Head of caudate nucleus (tissue), 42 donors: ENCODE measurements around the gene IFT122.
A peak's percentile ranks its signal among the peaks of the same experiment; 100 is the strongest.

Experiments used
- DNase-seq, 42 donors: peaks; one replicate each; pipeline versions ENCODE4 v3.0.0 to v3.0.0-alpha.2; 2020 to 2021; ENCODE audit warnings: mixed read lengths in 7 of 42
- intact Hi-C: fragments of 100-400 bp; cut with DNase I; formaldehyde crosslinking; loops from one replicate; pipeline ENCODE4 v1.15.0; 2022

The IFT122 gene

GRCh38 chr3:129429080-129429451 is 11.0 kb upstream of the IFT122 start:
- intact Hi-C loops = no loop called here
- peak in 1 of 42 donors; percentile 27 for DNase-seq

GRCh38 chr3:129429602-129430001 is 10.4 kb upstream of the IFT122 start:
- no peak for DNase-seq
- intact Hi-C loops = loop anchor here (5.0 kb wide), 1 partner anchor 32 kb away; no protein-coding TSS in a partner anchor

- intact Hi-C loops = loop anchor here (5.0 kb wide), 1 partner anchor 35 kb away; no protein-coding TSS in a partner anchor
Observed at GRCh38 chr3:129432036-129432435, 8.0 kb upstream of the IFT122 start.

GRCh38 chr3:129432671-129433070 is 7.4 kb upstream of the IFT122 start:
- DNase-seq = no peak
- intact Hi-C loops = loop anchor here (5.0 kb wide), 1 partner anchor 35 kb away; no protein-coding TSS in a partner anchor

More at GRCh38 chr3:129432036-129432435, 8.0 kb upstream of the IFT122 start:
- no peak for DNase-seq

GRCh38 chr3:129433565-129433964 is 6.5 kb upstream of the IFT122 start:
- DNase-seq = no peak
- intact Hi-C loops = loop anchor here (5.0 kb wide), 1 partner anchor 36 kb away; no protein-coding TSS in a partner anchor

GRCh38 chr3:129434140-129434539 is 5.9 kb upstream of the IFT122 start:
- intact Hi-C loops = loop anchor here (5.0 kb wide), 1 partner anchor 37 kb away; no protein-coding TSS in a partner anchor
- DNase-seq = no peak

GRCh38 chr3:129435367-129435766 is 4.7 kb upstream of the IFT122 start:
- intact Hi-C loops = no loop called here
- no peak for DNase-seq

GRCh38 chr3:129439226-129439816 is 703 bp upstream of the IFT122 start:
- peak in 30 of 42 donors; percentile 7 to 60 (median 36) for DNase-seq
- intact Hi-C loops = no loop called here

- peak in 7 of 42 donors; percentile 18 to 88 (median 76) for DNase-seq
- intact Hi-C loops = no loop called here
Observed at GRCh38 chr3:129440618-129441190, 680 bp downstream of the IFT122 start.

- intact Hi-C loops = no loop called here
- DNase-seq = peak in 8 of 42 donors; percentile 22 to 61 (median 40)
Observed at GRCh38 chr3:129441215-129441614, 1.2 kb downstream of the IFT122 start.

GRCh38 chr3:129441782-129442181 is 1.8 kb downstream of the IFT122 start:
- peak in 31 of 42 donors; percentile 20 to 76 (median 45) for DNase-seq
- intact Hi-C loops = no loop called here

GRCh38 chr3:129442486-129442885 is 2.5 kb downstream of the IFT122 start:
- no peak for DNase-seq
- intact Hi-C loops = no loop called here

- intact Hi-C loops = no loop called here
- DNase-seq = no peak
Observed at GRCh38 chr3:129442947-129443346, 2.9 kb downstream of the IFT122 start.

- no peak for DNase-seq
- intact Hi-C loops = no loop called here
Observed at GRCh38 chr3:129445471-129445870, 5.4 kb downstream of the IFT122 start.

GRCh38 chr3:129446926-129447325 is 6.9 kb downstream of the IFT122 start:
- intact Hi-C loops = no loop called here
- no peak for DNase-seq

- DNase-seq = peak in 2 of 42 donors; percentile 21
- intact Hi-C loops = no loop called here
Observed at GRCh38 chr3:129448186-129448895, 8.3 kb downstream of the IFT122 start.

- DNase-seq = no peak
- intact Hi-C loops = no loop called here
Observed at GRCh38 chr3:129449279-129450115, 9.5 kb downstream of the IFT122 start.

- DNase-seq = no peak
- intact Hi-C loops = no loop called here
Observed at GRCh38 chr3:129453732-129454131, 13.7 kb downstream of the IFT122 start.

- DNase-seq = no peak
- intact Hi-C loops = no loop called here
Observed at GRCh38 chr3:129460155-129460554, 20.1 kb downstream of the IFT122 start.
